Right lung (tissue), 5 donors: ENCODE data around the gene CNN3. TPM values are rescaled to one million over a fixed set of nuclear protein-coding genes. Genes with fewer than 3 reads are reported as not detected.
A peak's percentile ranks its signal among the peaks of the same experiment; 100 is the strongest.

Source experiments
- DNase-seq, 2 donors: peaks; one replicate each; pipeline ENCODE4 v3.0.0-alpha.2; 2013
- polyA plus RNA-seq, 5 donors: library from polyadenylated mRNA; unstranded; fragments of 120-200 nt; gene quantifications; one replicate each; pipeline versions ENCODE4 v1.2.1 to v1.2.3, GENCODE V29; 2013; ENCODE audit warnings: inconsistent platforms in 1 of 5, low replicate concordance in 1 of 5; ENCODE audit not compliant: insufficient read length in 5 of 5, insufficient read depth in 1 of 5

Gene CNN3
- polyA plus RNA-seq, 5 donors = 233 to 342 (median 285) TPM

GRCh38 chr1:94895518-94895917 is 31.4 kb downstream of the CNN3 start:
- DNase-seq = no peak

GRCh38 chr1:94894630-94895029 is 32.3 kb downstream of the CNN3 start:
- DNase-seq = no peak

- DNase-seq = peak; percentile 39 to 59
Observed at GRCh38 chr1:94892604-94893254, 34.2 kb downstream of the CNN3 start.

GRCh38 chr1:94888201-94888600 is 38.7 kb downstream of the CNN3 start:
- no peak for DNase-seq

GRCh38 chr1:94887603-94888171 is 39.2 kb downstream of the CNN3 start:
- no peak for DNase-seq

GRCh38 chr1:94887106-94887505 is 39.8 kb downstream of the CNN3 start:
- DNase-seq = no peak

- no peak for DNase-seq
Observed at GRCh38 chr1:94886361-94886760, 40.5 kb downstream of the CNN3 start.

- DNase-seq = no peak
Observed at GRCh38 chr1:94884507-94884906, 42.4 kb downstream of the CNN3 start.

- peak in 1 of 2 donors; percentile 40 for DNase-seq
Observed at GRCh38 chr1:94884106-94884505, 42.8 kb downstream of the CNN3 start.

- peak in 1 of 2 donors; percentile 21 for DNase-seq
Observed at GRCh38 chr1:94883691-94884090, 43.2 kb downstream of the CNN3 start.

GRCh38 chr1:94878329-94878728 is 48.6 kb downstream of the CNN3 start:
- no peak for DNase-seq

- DNase-seq = no peak
Observed at GRCh38 chr1:94876362-94876761, 50.5 kb downstream of the CNN3 start.

GRCh38 chr1:94875794-94876193 is 51.1 kb downstream of the CNN3 start:
- no peak for DNase-seq

- no peak for DNase-seq
Observed at GRCh38 chr1:94874423-94874822, 52.5 kb downstream of the CNN3 start.

- DNase-seq = no peak
Observed at GRCh38 chr1:94873520-94874351, 53.2 kb downstream of the CNN3 start.

- no peak for DNase-seq
Observed at GRCh38 chr1:94872771-94873495, 54.0 kb downstream of the CNN3 start.

GRCh38 chr1:94871031-94871430 is 55.9 kb downstream of the CNN3 start:
- no peak for DNase-seq

GRCh38 chr1:94866164-94866807 is 60.6 kb downstream of the CNN3 start:
- no peak for DNase-seq

GRCh38 chr1:94865360-94865759 is 61.5 kb downstream of the CNN3 start:
- DNase-seq = peak in 1 of 2 donors; percentile 21

GRCh38 chr1:94864821-94865220 is 62.1 kb downstream of the CNN3 start:
- peak in 1 of 2 donors; percentile 38 for DNase-seq

GRCh38 chr1:94863919-94864318 is 63.0 kb downstream of the CNN3 start:
- peak in 1 of 2 donors; percentile 41 for DNase-seq
